HG03571 (cell line): ENCODE measurements around the gene FOXE3.
"Not testable (repeated sequence)": the region's sequence is repeated elsewhere in the genome, so short reads cannot be mapped to it uniquely, and the experiment has no call there.

Experiments
- ATAC-seq: cut with Tn5 transposase; IDR thresholded peaks from one replicate; pipeline ENCODE4 v1.9.1; 2021; ENCODE audit not compliant: unreplicated experiment

FOXE3 gene

DNA sequence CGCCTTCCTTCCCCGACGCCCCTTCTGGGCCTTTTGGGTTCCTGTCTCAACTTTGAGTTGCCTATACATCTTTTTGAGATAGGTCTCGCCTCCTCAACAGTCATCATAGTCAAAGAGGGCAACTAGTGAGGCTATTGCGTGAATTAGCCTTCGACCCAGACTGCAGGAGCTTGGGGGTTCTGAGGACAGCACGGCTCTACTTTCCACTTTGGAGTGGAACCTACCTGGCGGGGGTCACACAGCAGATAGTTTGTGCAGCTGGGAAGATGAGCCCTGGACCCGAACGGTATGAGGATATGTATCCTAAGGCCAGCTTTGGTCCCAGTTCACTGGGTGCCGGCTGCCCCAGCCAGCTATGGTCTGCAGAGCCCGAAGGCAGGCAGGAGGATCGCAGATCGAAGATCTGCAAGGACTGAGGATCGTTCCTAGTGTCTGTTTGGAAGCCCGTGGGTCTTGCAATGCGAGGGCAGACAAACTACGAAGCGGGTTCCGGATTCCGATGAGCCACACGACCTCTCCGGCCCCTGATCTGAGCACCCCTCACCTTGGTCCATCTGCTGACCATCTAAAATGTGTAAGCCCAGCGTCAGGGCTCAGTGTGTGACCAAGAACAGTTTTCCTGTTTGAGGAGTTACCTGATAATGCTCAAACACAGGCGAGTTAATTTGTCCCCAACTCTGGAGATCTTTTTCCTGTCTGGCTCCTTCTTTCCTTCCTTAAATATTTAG is 29.9 kb downstream of the FOXE3 start:
- ATAC-seq: no peak

DNA sequence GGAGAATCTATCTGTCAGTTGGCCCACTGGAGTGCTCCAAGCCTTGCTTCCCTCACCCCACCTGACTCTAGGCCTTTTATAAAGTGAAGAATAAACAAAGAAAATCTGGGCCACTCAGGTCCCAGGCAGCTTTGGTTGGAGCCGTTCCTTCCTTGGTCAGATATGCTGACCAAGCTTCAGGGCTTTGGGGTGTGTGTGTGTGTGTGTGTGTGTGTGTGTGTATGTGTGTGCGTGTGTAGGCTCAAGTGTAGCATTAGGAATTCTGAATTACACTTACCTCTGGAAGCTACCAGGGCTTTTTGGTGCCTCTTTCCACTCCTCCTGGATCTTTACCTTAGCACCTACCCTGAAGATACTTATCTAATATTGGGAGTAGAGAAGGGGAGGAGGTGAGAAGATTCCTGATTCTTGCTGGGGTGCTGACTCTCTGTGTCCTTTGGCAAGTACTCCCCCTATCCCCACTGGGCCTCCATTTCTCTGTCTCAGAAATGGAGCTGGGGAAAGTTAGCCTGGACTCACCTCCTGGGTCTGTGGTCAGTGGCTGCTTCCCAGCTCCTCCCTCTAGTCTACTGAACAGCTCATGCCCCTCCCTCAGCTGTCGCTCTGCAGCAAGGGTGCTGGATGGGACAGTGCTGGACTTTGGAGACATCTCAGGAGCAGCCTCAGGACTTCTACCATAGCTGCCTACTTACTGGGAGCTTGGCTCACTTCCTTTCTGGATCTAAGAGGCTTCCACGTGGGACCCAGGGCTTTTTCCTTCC is 32.6 kb downstream of the FOXE3 start:
- no peak for ATAC-seq

DNA sequence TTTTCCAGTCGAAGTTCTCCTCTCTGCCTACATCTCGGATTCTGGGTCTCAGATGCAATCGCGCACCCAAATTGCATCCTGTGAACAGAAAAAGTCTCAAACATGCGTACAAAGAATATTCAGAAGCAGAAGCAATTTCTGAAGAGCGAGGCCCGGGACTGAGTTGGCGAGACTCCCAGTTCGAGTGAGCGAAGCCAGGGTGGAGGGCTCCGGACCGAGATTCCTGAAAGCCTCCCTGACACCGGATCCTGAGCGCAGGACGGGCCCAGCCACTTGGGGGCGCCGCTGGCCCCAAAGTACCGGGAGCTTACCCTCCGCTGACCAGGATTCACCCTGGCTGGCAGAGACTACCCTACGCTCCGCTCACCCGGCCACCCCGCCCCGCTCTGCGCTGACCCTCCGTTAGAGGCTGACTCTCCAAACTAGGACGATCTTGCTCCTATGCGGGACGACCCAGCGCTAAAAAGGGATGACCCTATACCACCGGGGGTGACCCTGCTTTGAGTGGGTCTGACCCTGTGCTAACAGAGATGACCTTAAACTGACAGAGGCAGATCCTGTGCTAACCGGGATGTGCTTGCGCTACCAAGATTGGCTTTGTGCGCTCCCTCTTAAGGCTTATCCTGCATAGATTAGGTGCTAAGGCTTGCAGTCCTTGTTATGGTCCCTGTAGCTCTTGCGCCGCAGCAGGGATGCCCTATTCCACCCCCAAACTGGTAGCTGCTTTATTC is 33.9 kb downstream of the FOXE3 start:
- no peak for ATAC-seq

DNA sequence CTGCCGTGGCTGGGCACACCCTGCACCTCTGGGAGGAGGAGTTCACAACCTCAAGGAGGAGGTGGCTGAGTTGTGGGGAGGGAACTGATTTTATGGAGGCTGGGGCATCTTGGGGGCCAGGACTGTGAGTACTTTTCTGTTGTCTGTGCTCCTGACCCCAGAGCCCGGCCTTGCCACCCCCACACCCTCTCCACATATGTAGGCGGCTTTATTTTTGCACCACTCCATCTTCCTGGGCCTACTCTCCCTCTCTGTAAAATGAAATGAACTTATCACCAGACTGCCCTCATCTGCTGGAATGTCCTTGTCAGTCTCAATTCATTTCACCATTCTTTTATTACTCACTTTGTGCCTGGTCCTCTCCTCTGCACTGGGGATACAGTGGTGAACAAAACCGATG is 34.5 kb downstream of the FOXE3 start:
- ATAC-seq: no peak

DNA sequence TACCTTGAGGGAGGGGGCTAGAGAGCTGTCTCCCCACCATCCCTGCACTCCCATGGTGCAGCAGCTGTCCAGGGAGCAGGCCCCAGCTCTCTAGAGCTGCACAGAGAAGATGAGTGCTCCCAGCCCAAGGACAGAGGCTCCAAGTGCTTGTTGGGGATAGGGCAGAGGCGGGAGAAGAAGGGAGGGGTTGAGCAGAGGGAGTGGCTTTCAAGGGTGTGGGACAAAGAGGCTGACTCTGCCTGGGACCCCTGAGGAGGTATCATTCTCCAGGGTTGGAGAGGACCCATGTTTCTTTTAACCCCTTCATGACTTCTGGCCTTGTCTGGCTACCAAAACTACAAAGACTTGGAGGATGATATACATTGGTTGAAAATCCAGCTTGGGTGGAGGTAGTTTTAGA is 36.3 kb downstream of the FOXE3 start:
- ATAC-seq: no peak

DNA sequence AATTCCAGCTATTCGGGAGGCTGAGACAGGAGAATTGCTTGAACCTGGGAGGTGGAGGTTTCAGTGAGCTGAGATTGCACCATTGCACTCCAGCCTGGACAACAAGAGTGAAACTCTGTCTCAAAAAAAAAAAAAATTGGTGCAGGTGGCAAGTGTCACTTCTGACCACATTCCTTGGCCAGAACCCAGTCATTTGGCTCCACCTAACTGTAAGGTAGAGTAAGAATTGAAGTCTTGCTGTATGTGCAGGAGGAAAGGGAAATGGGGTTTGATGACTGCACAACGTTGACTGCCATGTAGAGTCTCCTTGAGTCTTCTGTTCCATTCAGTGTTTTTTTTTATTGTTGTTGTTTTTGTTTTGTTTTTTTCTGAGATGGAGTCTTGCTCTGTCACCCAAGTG is 37.8 kb downstream of the FOXE3 start:
- not testable (repeated sequence) for ATAC-seq

DNA sequence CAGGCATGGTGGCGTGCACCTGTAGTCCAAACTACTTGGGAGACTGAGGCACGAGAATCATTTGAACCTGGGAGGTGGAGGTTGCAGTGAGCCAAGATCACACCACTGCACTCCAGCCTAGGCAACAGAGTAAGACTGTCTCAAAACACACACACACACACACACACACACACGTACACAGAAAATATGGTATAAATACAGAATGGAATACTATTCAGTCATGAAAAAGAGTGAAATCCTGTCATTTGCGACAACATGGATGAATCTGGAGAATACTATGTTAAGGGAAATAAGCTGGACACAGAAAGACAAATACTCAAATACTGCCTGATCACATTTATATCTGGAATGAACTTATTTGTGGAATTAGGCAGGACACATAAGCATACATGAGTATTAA is 40.2 kb downstream of the FOXE3 start:
- no peak for ATAC-seq

DNA sequence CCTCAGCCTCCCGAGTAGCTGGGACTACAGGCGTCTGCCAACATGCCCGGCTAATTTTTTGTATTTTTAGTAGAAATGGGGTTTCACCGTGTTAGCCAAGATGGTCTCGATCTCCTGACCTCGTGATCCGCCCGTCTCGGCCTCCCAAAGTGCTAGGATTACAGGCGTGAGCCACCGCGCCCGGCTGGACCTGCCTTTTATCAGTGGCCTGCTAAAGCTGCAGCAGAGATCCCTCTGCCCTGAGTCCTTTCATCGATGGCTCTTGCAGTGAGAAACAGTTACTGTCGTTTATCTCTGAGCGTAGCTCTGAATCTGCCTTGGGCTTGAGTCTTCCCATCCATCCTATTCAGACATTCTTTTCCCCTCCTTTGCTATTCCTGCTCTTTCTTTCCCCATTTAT is 41.5 kb downstream of the FOXE3 start:
- not testable (repeated sequence) for ATAC-seq

DNA sequence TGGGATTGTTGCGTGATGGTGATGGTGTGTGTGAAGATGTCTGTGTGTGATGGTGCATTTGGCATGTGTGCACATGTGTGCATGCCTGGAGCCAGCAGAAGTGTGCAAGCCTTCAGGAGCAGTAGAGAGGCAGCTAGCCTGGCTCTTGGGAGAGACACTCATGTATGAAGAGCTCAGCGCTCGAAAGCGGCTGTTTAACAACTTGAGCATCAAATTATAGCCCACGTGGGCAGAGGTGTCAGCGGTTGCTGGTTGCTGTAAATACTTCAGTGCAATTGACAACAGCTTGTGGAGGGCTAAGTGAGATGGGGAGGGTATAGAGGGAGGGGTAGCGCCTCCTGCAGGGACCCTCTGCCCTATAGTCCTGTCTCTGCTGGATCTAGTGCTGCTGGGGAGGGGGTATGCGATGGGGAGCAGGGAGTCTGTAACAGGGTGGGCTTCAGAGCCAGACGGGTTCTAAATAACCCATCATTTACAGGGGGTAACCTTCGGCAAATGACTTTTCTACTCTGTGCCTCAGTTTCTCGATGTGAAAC is 43.2 kb downstream of the FOXE3 start:
- no peak for ATAC-seq

DNA sequence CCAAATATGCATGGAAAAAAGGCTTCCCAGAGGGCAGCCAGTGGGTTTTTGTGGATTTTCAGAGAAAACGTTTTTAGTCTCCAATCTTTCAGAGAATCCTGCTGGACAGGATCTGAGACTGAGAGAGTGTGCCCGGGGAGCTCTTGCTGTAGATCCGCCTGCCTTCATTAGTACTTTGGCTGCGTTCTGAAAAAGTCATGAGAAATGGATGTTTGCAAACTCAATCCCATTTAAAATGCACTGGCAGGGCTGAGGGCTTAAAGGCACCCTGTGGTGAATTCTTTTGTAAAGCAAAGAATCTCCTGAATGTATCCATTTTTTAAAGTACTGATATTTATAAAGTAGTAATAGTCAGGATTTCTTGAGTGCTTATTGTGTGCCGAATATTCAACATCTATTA is 44.0 kb downstream of the FOXE3 start:
- ATAC-seq: no peak

DNA sequence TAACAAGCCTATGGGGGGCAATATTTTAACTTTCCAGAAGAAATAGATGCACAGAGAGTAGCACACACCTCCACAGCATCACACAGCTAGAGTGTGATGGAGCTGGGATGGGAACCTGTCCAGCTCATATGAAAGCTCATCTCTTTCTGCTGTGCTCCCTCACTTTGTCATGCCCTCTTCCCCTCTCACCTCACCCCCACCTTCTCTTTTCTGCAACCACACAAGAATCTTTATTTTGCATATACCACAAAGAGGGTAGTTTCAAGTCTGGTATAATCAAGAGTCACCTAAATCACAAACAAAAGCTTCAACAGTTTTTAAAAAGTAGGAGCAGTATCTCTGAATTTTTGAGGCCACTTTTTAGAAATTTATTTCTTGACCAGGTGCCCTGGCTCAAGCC is 44.4 kb downstream of the FOXE3 start:
- ATAC-seq: no peak

DNA sequence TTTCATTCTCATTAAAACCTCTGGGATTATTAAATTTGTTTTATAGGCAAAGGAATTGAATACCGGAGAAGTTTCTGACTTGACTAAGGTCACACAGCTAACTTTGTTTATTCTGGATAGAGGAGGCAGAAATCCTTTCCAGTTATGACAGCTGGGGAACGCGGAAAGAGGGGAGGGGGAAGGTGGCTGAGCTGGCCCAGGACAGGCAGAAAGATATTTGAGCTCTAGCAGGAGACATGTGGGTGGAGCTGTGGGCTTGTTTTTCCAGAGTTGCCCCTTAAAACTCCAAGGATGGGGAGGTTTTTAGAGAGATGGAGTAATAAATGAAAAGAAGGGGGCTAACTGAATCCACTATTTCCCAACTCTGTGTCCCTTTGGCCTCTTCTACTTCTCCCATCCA is 49.5 kb downstream of the FOXE3 start:
- ATAC-seq: no peak
